ENCODE results near the gene PRR27.

PRR27 gene

GRCh38 chr4:70153937-70154336, at the start of gene PRR27:
PRR27 (plus strand) TSS chr4:70154237; CDS start chr4:70154376, 139 bp downstream.
- DNase-seq (ENCODE audit: low read depth in 2 of 2), result no peak

- no peak for DNase-seq (ENCODE audit: low read depth in 2 of 2)
These were observed 43.1 kb upstream of the PRR27 start for GRCh38 chr4:70110917-70111316.

- DNase-seq (ENCODE audit: low read depth in 2 of 2), result no peak
These were observed 40.4 kb upstream of the PRR27 start for GRCh38 chr4:70113656-70114055.

GRCh38 chr4:70114096-70114495, 39.9 kb upstream of the PRR27 start:
- DNase-seq (ENCODE audit: low read depth in 2 of 2), result no peak

GRCh38 chr4:70120323-70120722, 33.7 kb upstream of the PRR27 start:
- no peak for DNase-seq (ENCODE audit: low read depth in 2 of 2)

GRCh38 chr4:70133473-70133872, 20.6 kb upstream of the PRR27 start:
- no peak for DNase-seq (ENCODE audit: low read depth in 2 of 2)

- DNase-seq (ENCODE audit: low read depth in 2 of 2), result no peak
These were observed 15.3 kb upstream of the PRR27 start for GRCh38 chr4:70138751-70139150.

GRCh38 chr4:70151271-70151670, 2.8 kb upstream of the PRR27 start:
- no peak for DNase-seq (ENCODE audit: low read depth in 2 of 2)

GRCh38 chr4:70152088-70152487, 1.9 kb upstream of the PRR27 start:
- DNase-seq (ENCODE audit: low read depth in 2 of 2), result no peak

- no peak for DNase-seq (ENCODE audit: low read depth in 2 of 2)
These were observed 4.5 kb downstream of the PRR27 start for GRCh38 chr4:70158576-70158975.

GRCh38 chr4:70177090-70177489, 23.1 kb downstream of the PRR27 start:
- no peak for DNase-seq (ENCODE audit: low read depth in 2 of 2)

- DNase-seq (ENCODE audit: low read depth in 2 of 2), result no peak
These were observed 24.1 kb downstream of the PRR27 start for GRCh38 chr4:70178075-70178660.

- no peak for DNase-seq (ENCODE audit: low read depth in 2 of 2)
These were observed 25.8 kb downstream of the PRR27 start for GRCh38 chr4:70179811-70180210.

- no peak for DNase-seq (ENCODE audit: low read depth in 2 of 2)
These were observed 27.8 kb downstream of the PRR27 start for GRCh38 chr4:70181864-70182263.

- DNase-seq (ENCODE audit: low read depth in 2 of 2), result no peak
These were observed 28.6 kb downstream of the PRR27 start for GRCh38 chr4:70182517-70183167.

GRCh38 chr4:70183168-70183939, 29.3 kb downstream of the PRR27 start:
- DNase-seq (ENCODE audit: low read depth in 2 of 2), result peak; percentile 1 to 2

- no peak for DNase-seq (ENCODE audit: low read depth in 2 of 2)
These were observed 29.9 kb downstream of the PRR27 start for GRCh38 chr4:70183940-70184246.

- DNase-seq (ENCODE audit: low read depth in 2 of 2), result no peak
These were observed 33.2 kb downstream of the PRR27 start for GRCh38 chr4:70187216-70187615.

- no peak for DNase-seq (ENCODE audit: low read depth in 2 of 2)
These were observed 36.5 kb downstream of the PRR27 start for GRCh38 chr4:70190579-70190978.

GRCh38 chr4:70191647-70192046, 37.6 kb downstream of the PRR27 start:
- no peak for DNase-seq (ENCODE audit: low read depth in 2 of 2)

- no peak for DNase-seq (ENCODE audit: low read depth in 2 of 2)
These were observed 38.9 kb downstream of the PRR27 start for GRCh38 chr4:70192895-70193294.

GRCh38 chr4:70195425-70195824, 41.4 kb downstream of the PRR27 start, which contains the start of gene ODAM:
ODAM (plus strand) TSS chr4:70195725; CDS start chr4:70196544, 819 bp downstream.
- DNase-seq (ENCODE audit: low read depth in 2 of 2), result no peak

GRCh38 chr4:70196857-70197256, 42.8 kb downstream of the PRR27 start:
- no peak for DNase-seq (ENCODE audit: low read depth in 2 of 2)

Data from stimulated activated CD4-positive, alpha-beta T cell treated with anti-CD3 and anti-CD28 coated beads, Interleukin-4, amount 100 ng/mL, for 48 hours (primary cell).